ENCODE data around the gene STAB2.

DNA sequence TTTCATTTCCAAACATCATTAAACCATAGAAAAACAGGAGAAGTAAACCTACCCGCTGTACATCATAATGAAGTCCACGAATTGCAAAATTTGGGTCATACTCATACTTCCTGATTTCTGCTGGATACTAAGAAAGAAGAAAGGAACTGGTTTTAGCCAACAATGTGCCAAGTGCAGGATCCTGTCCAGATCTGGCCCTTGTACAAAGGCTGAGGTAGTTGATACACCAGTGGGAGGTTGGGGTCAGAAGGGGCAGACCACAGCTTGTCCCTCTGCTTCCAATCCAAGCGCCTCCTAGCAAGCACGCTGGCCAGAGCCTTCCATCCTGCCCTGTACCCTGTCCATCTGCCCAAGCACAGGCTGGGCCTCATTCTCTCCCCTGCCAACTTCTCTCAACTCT, 219.7 kb downstream of the STAB2 start:
- no peak for TF ChIP-seq CTCF (IDR thresholded peaks at IDR 0.05; ENCODE audit: low read length)
- TF ChIP-seq EZH2 (optimal IDR thresholded peaks at IDR 0.05; ENCODE audit: low read depth, low read length): no peak
- TF ChIP-seq EZH2phosphoT487 (IDR thresholded peaks at IDR 0.05; ENCODE audit: low read length): no peak
